Omental fat pad (tissue), 4 donors: ENCODE data around the gene NKD1. TPM values are rescaled to one million over a fixed set of nuclear protein-coding genes. Genes with fewer than 3 reads are reported as not detected.

Experiments
- ATAC-seq: fragments of 150-250 bp; one replicate; pipeline ENCODE4 v1.9.1; 2016; ENCODE audit warnings: mild to moderate bottlenecking, moderate library complexity; ENCODE audit not compliant: low FRiP score
- DNase-seq: peaks from one replicate; pipeline ENCODE4 v3.0.0-alpha.2; 2019; ENCODE audit warnings: low spot score
- CTCF ChIP-seq, 3 donors: fragments of 450-650 bp; IDR thresholded peaks; one replicate each; pipeline ENCODE4 v1.5.1; 2016 to 2017; ENCODE audit warnings: antibody characterized with exemption in 3 of 3, mild to moderate bottlenecking in 3 of 3, moderate library complexity in 2 of 3
- total RNA-seq, 4 donors: library from RNA; depleted of rRNA; stranded (reverse); fragments of >200 nt; gene quantifications; one replicate each; pipeline ENCODE4 v1.1.0, GENCODE V29; 2016

The NKD1 gene
- total RNA-seq, 4 donors from 2014 or later, result 2.2 to 11.6 (median 3.1) TPM

DNA sequence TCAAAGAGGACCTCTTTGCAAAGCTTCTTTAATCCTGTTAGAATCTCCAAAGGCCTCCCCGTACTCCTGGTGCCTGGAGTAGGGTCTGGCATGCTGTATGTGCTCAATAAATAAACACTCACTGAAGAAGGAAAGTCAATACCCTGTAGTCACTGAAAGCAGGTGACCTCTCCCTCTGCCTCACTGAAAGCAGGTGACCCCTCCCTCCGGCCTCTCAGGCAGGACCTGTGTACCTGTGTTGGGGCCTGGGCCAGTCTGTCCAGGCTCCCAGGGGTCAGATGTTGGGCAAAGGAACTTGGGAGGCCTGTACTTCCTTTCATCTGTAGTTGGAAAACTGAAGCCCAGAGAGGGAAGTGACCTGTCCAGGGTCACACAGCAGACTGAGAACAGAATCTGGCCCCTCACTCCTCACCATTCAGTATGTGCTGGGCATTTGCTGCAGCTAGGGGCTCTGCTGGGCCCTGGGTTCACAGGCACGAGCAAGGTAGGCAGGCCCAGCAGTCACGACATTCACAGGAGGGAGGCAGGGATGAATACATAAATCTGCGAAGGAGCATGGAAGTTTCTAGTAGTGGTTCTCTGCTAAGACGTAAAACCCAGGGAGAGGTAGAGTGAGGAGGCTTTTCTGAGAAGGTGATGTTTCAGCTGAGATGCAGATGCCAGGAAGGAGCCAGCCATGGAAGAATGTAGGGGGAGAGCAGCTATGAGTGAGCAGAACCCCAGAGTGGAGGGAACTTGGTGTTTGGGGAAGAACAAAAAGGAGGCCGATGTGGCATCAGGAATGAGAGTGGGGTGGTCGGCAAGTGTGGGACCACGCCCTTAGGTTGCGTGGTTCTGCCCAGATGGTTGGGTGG lies 64.0 kb downstream of the NKD1 start:
- no peak for DNase-seq
- ATAC-seq, result no peak
- TF ChIP-seq CTCF (IDR thresholded peaks at IDR 0.05), result no peak

DNA sequence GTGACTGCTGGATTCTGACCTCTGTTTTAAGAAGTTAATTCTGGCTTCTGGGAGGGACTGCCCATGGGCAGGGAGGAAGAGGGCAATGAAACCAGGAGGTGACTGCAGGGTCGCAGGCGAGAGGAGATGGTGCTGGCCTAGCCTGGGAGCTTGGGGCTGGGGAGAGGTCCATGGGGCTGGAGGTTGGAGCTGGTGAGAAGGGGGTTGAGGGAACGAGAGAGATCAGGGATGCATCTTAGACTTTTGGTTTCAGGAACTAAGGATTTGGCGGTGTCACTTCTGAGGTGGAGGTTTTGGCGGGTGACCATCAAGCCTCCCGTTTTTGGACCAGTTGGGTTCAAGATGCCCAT lies 64.6 kb downstream of the NKD1 start:
- ATAC-seq, result no peak
- no peak for DNase-seq
- no peak for TF ChIP-seq CTCF (IDR thresholded peaks at IDR 0.05)

- TF ChIP-seq CTCF (IDR thresholded peaks at IDR 0.05), result peak in 1 of 3 donors; percentile 14
- DNase-seq (no peak), ATAC-seq (no peak)
These were observed 65.2 kb downstream of the NKD1 start for GRCh38 chr16:50613281-50613963.

DNA sequence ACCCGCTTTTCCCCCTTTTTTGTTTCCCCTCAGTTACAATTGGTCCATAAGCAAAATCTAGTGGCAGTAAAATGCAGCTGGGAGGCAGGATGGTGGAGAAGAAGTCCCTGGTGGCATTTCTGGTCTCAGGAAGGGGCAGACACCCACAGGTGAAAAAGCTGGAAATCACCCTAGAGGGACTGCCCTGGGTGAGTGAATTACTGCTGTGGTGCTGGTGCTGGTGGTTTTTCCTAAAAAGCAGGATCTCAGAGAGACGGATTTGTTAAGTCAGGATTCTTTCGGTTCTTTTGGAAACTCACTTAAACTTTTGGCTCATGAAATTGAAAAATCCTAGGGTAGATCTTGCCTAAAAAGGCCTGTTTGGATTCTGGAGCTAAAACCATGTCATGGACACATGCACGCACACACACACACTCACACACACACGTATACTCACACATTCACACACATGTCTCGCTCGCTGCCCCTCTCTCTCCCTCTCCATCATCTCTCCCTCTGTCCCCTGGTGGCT lies 65.8 kb downstream of the NKD1 start:
- DNase-seq (no peak), ATAC-seq (no peak)
- no peak for TF ChIP-seq CTCF (IDR thresholded peaks at IDR 0.05)

GRCh38 chr16:50614955-50615724 lies 66.9 kb downstream of the NKD1 start:
- no peak for TF ChIP-seq CTCF (IDR thresholded peaks at IDR 0.05)
- no peak for ATAC-seq
- no peak for DNase-seq

DNA sequence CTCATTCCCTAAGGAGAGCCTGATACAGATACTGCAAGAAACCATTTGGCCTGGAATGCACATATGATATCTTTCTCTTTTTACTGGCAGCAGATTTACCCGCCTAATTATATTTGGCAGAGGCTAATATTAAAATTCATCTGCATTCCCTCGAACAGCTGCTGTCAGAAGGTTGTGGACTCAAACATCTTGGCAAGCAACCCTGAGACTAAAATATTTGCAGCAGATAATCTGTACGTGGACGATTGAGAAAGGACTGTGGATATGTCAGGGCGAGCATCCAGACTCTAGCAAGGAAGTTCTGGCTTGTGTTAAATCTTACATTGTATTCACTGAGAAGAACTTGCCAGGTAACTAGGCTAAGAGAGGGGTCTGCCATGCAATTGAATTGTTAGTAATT lies 67.7 kb downstream of the NKD1 start:
- DNase-seq (no peak), ATAC-seq (peak; percentile 23)
- no peak for TF ChIP-seq CTCF (IDR thresholded peaks at IDR 0.05)
